ENCODE measurements around the gene ESF1. TPM values are rescaled to one million over a fixed set of nuclear protein-coding genes. Genes with fewer than 3 reads are reported as not detected.

Gene ESF1
- total RNA-seq, 2 experiments from 2014 or later, result 10.1 to 13.5 TPM

DNA sequence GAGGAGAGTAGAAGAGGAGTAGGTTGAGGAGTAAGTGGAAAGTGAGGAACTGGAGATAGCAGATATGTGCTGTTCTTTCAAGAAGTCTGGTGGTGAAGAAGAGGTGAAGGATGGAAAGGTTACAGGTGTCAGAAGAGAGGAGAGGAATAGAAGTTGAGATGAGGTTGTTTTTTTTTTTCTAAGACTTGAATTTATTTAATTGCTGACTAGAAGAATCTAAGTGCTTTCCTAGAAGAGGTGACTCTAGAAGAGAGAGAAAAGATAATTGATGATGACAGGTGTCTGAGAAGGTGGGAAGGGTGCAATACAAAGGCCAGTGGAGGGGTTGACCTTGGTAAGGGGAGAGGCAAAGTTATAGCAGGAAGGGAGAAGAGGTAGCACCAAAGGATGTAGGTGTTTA, 25.7 kb upstream of the ESF1 start:
- DNase-seq (ENCODE audit: low spot score), result no peak
- H3K4me1 ChIP-seq (ENCODE audit: insufficient read depth, low read length, poor library complexity, severe bottlenecking), result no peaks in the 10 kb centered on the region
- no peak for TF ChIP-seq CTCF (conservative IDR thresholded peaks at IDR 0.05; ENCODE audit: low read length)
- no peak for TF ChIP-seq EZH2phosphoT487 (IDR thresholded peaks at IDR 0.05; ENCODE audit: borderline replicate concordance, low read depth, low read length)
- H3K4me3 ChIP-seq (ENCODE audit: low read depth, low read length, poor library complexity, severe bottlenecking), result no peak overlapping the region
- no TSS peak for BruUV-seq (replicated peaks)
- CTCF ChIA-PET (ENCODE audit: unreplicated experiment), result no interaction called here
- POLR2A ChIA-PET, result interaction anchor here (0.8 kb wide), 1 partner anchor 10 kb away, joined by 3 read pairs; no protein-coding TSS in a partner anchor
- no peaks in the 10 kb centered on the region for H3K9me3 ChIP-seq (ENCODE audit: low read length)
- no peaks in the 10 kb centered on the region for H4K20me1 ChIP-seq (ENCODE audit: insufficient read depth, low read length)
- no peak overlapping the region for H3K4me2 ChIP-seq (ENCODE audit: low read length)
- peaks cover 84% of the 10 kb centered on the region for H3K36me3 ChIP-seq (ENCODE audit: insufficient read depth, low read length)
- intact Hi-C loops (cut with micrococcal nuclease; ENCODE audit: unreplicated experiment), result no loop called here
- H3K79me2 ChIP-seq (ENCODE audit: insufficient read depth, low read depth, low read length), result no peaks in the 10 kb centered on the region
- no peak overlapping the region for H2AFZ ChIP-seq (ENCODE audit: low read length)
- H3K9me2 ChIP-seq (ENCODE audit: insufficient read depth, low read length), result no peaks in the 10 kb centered on the region
- no peak overlapping the region for H3K27ac ChIP-seq (ENCODE audit: low read depth, low read length, poor library complexity, severe bottlenecking)

GRCh38 chr20:13809855-13810254, 25.1 kb upstream of the ESF1 start:
- no TSS peak for BruUV-seq (replicated peaks)
- CTCF ChIA-PET (ENCODE audit: unreplicated experiment), result no interaction called here

More at GRCh38 chr20:13809855-13810254, 25.1 kb upstream of the ESF1 start:
- Histone ChIP-seq H3K4me1 (ENCODE audit: insufficient read depth, low read length, poor library complexity, severe bottlenecking) (no peaks in the 10 kb centered on the region), H4K20me1 (ENCODE audit: insufficient read depth, low read length) (no peaks in the 10 kb centered on the region), H3K4me3 (ENCODE audit: low read depth, low read length, poor library complexity, severe bottlenecking) (no peak overlapping the region), H2AFZ (ENCODE audit: low read length) (no peak overlapping the region), H3K27ac (ENCODE audit: low read depth, low read length, poor library complexity, severe bottlenecking) (no peak overlapping the region), H3K9me3 (ENCODE audit: low read length) (no peaks in the 10 kb centered on the region), H3K79me2 (ENCODE audit: insufficient read depth, low read depth, low read length) (no peaks in the 10 kb centered on the region), H3K9me2 (ENCODE audit: insufficient read depth, low read length) (no peaks in the 10 kb centered on the region), H3K4me2 (ENCODE audit: low read length) (no peak overlapping the region), H3K36me3 (ENCODE audit: insufficient read depth, low read length) (peaks cover 82% of the 10 kb centered on the region)
- intact Hi-C loops (cut with micrococcal nuclease; ENCODE audit: unreplicated experiment), result no loop called here
- POLR2A ChIA-PET, result interaction anchor here (0.8 kb wide), 1 partner anchor 10 kb away, joined by 3 read pairs; no protein-coding TSS in a partner anchor
- TF ChIP-seq EZH2phosphoT487 (IDR thresholded peaks at IDR 0.05; ENCODE audit: borderline replicate concordance, low read depth, low read length), result no peak
- TF ChIP-seq CTCF (conservative IDR thresholded peaks at IDR 0.05; ENCODE audit: low read length), result no peak
- no peak for DNase-seq (ENCODE audit: low spot score)
